ENCODE results near the gene MAGI3.
"Not testable (repeated sequence)": the region's sequence is repeated elsewhere in the genome, so short reads cannot be mapped to it uniquely, and the experiment has no call there.

MAGI3 gene

GRCh38 chr1:113576271-113576670 is 186.0 kb downstream of the MAGI3 start:
- DNase-seq (ENCODE audit: low spot score), result no peak

- DNase-seq (ENCODE audit: low spot score), result no peak
These were observed 189.1 kb downstream of the MAGI3 start for GRCh38 chr1:113579256-113580018.

GRCh38 chr1:113581323-113581722 is 191.0 kb downstream of the MAGI3 start:
- no peak for DNase-seq (ENCODE audit: low spot score)

GRCh38 chr1:113582084-113582483 is 191.8 kb downstream of the MAGI3 start:
- DNase-seq (ENCODE audit: low spot score), result no peak

GRCh38 chr1:113587475-113587874 is 197.2 kb downstream of the MAGI3 start:
- no peak for DNase-seq (ENCODE audit: low spot score)

GRCh38 chr1:113592230-113592629 is 201.9 kb downstream of the MAGI3 start:
- no peak for DNase-seq (ENCODE audit: low spot score)

- DNase-seq (ENCODE audit: low spot score), result no peak
These were observed 203.4 kb downstream of the MAGI3 start for GRCh38 chr1:113593550-113594297.

- DNase-seq (ENCODE audit: low spot score), result not testable (repeated sequence)
These were observed 214.2 kb downstream of the MAGI3 start for GRCh38 chr1:113604466-113604865.

GRCh38 chr1:113605146-113605545 is 214.8 kb downstream of the MAGI3 start:
- DNase-seq (ENCODE audit: low spot score), result no peak

GRCh38 chr1:113608399-113608798 is 218.1 kb downstream of the MAGI3 start:
- DNase-seq (ENCODE audit: low spot score), result no peak

GRCh38 chr1:113610372-113610771 is 220.1 kb downstream of the MAGI3 start:
- DNase-seq (ENCODE audit: low spot score), result no peak

- no peak for DNase-seq (ENCODE audit: low spot score)
These were observed 225.1 kb downstream of the MAGI3 start for GRCh38 chr1:113615425-113615824.

- no peak for DNase-seq (ENCODE audit: low spot score)
These were observed 225.8 kb downstream of the MAGI3 start for GRCh38 chr1:113616156-113616555.

GRCh38 chr1:113617438-113618141 is 227.3 kb downstream of the MAGI3 start:
- no peak for DNase-seq (ENCODE audit: low spot score)

GRCh38 chr1:113628997-113629396 is 238.7 kb downstream of the MAGI3 start:
- DNase-seq (ENCODE audit: low spot score), result no peak

GRCh38 chr1:113630340-113631327 is 240.3 kb downstream of the MAGI3 start:
- no peak for DNase-seq (ENCODE audit: low spot score)

- DNase-seq (ENCODE audit: low spot score), result no peak
These were observed 251.1 kb downstream of the MAGI3 start for GRCh38 chr1:113641396-113641795.

- no peak for DNase-seq (ENCODE audit: low spot score)
These were observed 256.8 kb downstream of the MAGI3 start for GRCh38 chr1:113647164-113647563.

- DNase-seq (ENCODE audit: low spot score), result no peak
These were observed 258.2 kb downstream of the MAGI3 start for GRCh38 chr1:113648478-113648877.

- no peak for DNase-seq (ENCODE audit: low spot score)
These were observed 262.5 kb downstream of the MAGI3 start for GRCh38 chr1:113652771-113653170.

- DNase-seq (ENCODE audit: low spot score), result no peak
These were observed 263.4 kb downstream of the MAGI3 start for GRCh38 chr1:113653741-113654140.

All from SK-N-DZ (cell line).